MG63 (cell line): ENCODE results near the gene COL11A2. TPM values are rescaled to one million over a fixed set of nuclear protein-coding genes. Genes with fewer than 3 reads are reported as not detected.
"Not testable (repeated sequence)": the region's sequence is repeated elsewhere in the genome, so short reads cannot be mapped to it uniquely, and the experiment has no call there.

Experiments used
- DNase-seq: peaks from one replicate; pipeline ENCODE4 v3.0.0-alpha.2; 2020
- H3K27me3 ChIP-seq: fragments of 250-450 bp; sonication (Bioruptor Pico); 2 replicates; pipeline ENCODE4 v1.5.1; 2020; ENCODE audit warnings: mild to moderate bottlenecking, moderate library complexity
- H3K36me3 ChIP-seq: fragments of 250-450 bp; sonication (Bioruptor Pico); 2 replicates; pipeline ENCODE4 v1.5.1; 2020; ENCODE audit warnings: mild to moderate bottlenecking, moderate library complexity
- H3K4me3 ChIP-seq: fragments of 250-450 bp; sonication (Bioruptor Pico); 2 replicates; pipeline ENCODE4 v1.5.1; 2020; ENCODE audit warnings: mild to moderate bottlenecking, moderate library complexity
- H3K9me3 ChIP-seq: fragments of 250-450 bp; sonication (Bioruptor Pico); 2 replicates; pipeline ENCODE4 v1.5.1; 2020; ENCODE audit warnings: mild to moderate bottlenecking, moderate library complexity
- total RNA-seq: library from RNA; depleted of rRNA; stranded (reverse); fragments of >200 nt; shearing (Covaris generic); gene quantifications from 2 replicates; pipeline ENCODE4 v1.2.3, GENCODE V29; 2014; ENCODE audit warnings: low replicate concordance; rRNA removed

COL11A2 gene
- total RNA-seq: 0.99 and 2.6 TPM in 2 replicates

- Histone ChIP-seq H3K36me3 (peaks cover 37% of the 10 kb centered on the region), H3K27me3 (no peaks in the 10 kb centered on the region), H3K4me3 (no peak within 1 kb of the TSS), H3K9me3 (no peaks in the 10 kb centered on the region)
- DNase-seq: no peak
Measured at GRCh38 chr6:33192105-33192646, at the start of gene COL11A2. Gene COL11A2 (minus strand): TSS chr6:33192467. CDS start chr6:33192240, 227 bp downstream.

DNA sequence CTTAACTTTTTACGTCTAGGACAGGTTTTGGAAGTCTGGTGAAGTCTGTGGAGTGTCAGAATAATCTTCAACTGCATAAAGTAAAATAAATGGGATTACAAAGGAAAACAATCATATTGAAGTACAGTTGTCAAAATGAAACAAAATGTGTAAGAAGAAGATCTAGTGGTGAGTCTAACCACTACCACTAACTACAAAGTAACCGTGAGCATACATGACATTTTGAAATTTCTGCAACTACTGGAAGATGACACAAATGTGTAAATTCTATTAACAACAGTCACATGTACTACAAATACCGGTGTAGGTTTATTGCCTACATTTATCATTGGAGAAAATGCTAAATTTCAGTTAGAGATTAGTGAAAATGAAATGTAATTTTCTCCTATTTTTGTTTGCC lies 49.7 kb upstream of the COL11A2 start:
- Histone ChIP-seq H3K36me3 (no peaks in the 10 kb centered on the region), H3K9me3 (no peaks in the 10 kb centered on the region)

GRCh38 chr6:33237741-33238140 lies 45.5 kb upstream of the COL11A2 start:
- H3K27me3 ChIP-seq: peaks cover 21% of the 10 kb centered on the region
- H3K9me3 ChIP-seq: no peaks in the 10 kb centered on the region
- DNase-seq: no peak
- H3K4me3 ChIP-seq: no peak overlapping the region
- no peaks in the 10 kb centered on the region for H3K36me3 ChIP-seq

More for the DNA sequence above, 49.7 kb upstream of the COL11A2 start:
- Histone ChIP-seq H3K27me3 (peaks cover 15% of the 10 kb centered on the region), H3K4me3 (no peak overlapping the region)
- no peak for DNase-seq

GRCh38 chr6:33236852-33237251 lies 44.6 kb upstream of the COL11A2 start:
- no peak for DNase-seq
- H3K36me3 ChIP-seq: no peaks in the 10 kb centered on the region
- no peak overlapping the region for H3K4me3 ChIP-seq
- no peaks in the 10 kb centered on the region for H3K9me3 ChIP-seq
- peaks cover 18% of the 10 kb centered on the region for H3K27me3 ChIP-seq

DNA sequence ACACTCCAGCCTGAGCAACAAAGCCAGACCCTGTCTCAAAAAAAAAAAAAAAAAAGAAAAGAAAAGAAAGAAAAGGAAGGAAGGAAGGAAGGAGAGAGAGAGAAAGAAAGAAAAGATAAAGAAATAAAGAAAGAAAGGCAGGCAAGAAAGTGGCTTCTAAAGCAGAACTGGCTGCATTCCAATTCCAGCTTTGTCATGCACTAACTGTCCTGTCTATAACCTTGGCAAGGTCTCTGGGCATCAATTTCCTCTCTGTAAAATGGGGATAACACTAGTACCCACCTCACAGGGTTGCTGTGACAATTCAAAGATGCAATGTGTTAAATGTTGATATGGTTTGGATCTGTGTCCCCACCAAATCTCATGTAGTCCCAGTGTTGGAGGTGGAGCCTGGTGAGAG lies 44.1 kb upstream of the COL11A2 start:
- no peak for DNase-seq
- Histone ChIP-seq H3K36me3 (no peaks in the 10 kb centered on the region), H3K9me3 (no peaks in the 10 kb centered on the region), H3K27me3 (peaks cover 18% of the 10 kb centered on the region), H3K4me3 (no peak overlapping the region)

DNA sequence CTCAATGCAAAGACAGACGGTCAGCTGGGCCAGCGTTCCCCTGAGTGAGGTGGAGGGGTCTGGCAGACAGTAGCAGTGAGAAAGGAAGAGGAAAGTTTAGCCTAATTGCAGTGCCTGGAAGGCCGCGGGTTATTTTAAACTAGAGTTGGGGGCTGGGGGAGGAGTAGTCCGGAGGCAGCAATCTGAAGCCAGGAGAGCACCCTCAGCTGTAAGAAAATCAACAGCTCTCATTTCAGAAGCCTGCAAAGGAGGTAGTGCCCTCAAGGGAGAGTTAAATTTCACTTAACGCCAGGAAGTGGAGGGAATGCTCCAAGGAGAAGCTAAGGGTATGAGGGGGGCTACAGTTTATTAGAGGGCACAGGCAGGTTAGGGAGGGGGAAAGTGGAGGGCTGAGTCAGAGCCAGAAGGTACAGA lies 43.0 kb upstream of the COL11A2 start:
- Histone ChIP-seq H3K36me3 (no peaks in the 10 kb centered on the region), H3K9me3 (no peaks in the 10 kb centered on the region), H3K27me3 (peaks cover 18% of the 10 kb centered on the region), H3K4me3 (no peak overlapping the region)
- no peak for DNase-seq

- H3K9me3 ChIP-seq, H3K36me3 ChIP-seq, H3K4me3 ChIP-seq, DNase-seq: not testable (repeated sequence)
- H3K27me3 ChIP-seq: peaks cover 36% of the 10 kb centered on the region
Measured at GRCh38 chr6:33226503-33227120, 34.3 kb upstream of the COL11A2 start.

GRCh38 chr6:33217681-33218080 lies 25.4 kb upstream of the COL11A2 start:
- Histone ChIP-seq H3K4me3 (no peak overlapping the region), H3K36me3 (no peaks in the 10 kb centered on the region), H3K27me3 (peaks cover 24% of the 10 kb centered on the region), H3K9me3 (no peaks in the 10 kb centered on the region)
- no peak for DNase-seq

GRCh38 chr6:33217246-33217645 lies 25.0 kb upstream of the COL11A2 start:
- H3K9me3 ChIP-seq: no peaks in the 10 kb centered on the region
- DNase-seq: no peak
- no peak overlapping the region for H3K4me3 ChIP-seq
- H3K36me3 ChIP-seq: no peaks in the 10 kb centered on the region
- H3K27me3 ChIP-seq: peaks cover 21% of the 10 kb centered on the region

DNA sequence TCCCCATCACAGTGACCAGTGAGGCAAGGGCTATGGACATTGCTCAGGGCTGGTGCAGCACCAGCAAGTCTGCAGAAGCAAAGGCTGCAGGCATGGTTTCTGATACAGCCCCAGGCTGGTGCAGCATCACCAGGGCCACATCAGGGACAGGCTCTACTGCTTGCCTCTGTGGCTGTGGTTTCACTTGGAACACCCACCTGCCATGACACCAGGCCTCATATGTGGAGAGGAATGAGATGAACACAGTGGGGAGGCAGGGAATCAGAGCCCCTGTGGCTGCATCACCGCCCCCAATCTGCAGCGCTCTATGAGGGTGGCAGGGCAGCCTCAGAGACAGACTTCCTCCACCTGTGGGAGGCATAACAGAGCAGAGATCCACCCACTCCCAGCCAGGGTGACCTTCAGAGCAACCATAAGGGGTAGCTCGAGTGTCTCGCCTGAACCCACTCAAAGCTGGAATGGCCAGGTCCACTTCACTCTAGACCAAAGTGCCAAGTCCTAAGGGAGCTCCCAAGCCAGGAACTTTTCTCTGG lies 23.9 kb upstream of the COL11A2 start:
- Histone ChIP-seq H3K4me3 (no peak overlapping the region), H3K9me3 (no peaks in the 10 kb centered on the region), H3K27me3 (peaks cover 14% of the 10 kb centered on the region), H3K36me3 (no peaks in the 10 kb centered on the region)
- DNase-seq: no peak

GRCh38 chr6:33215271-33216116 lies 23.2 kb upstream of the COL11A2 start:
- peaks cover 5% of the 10 kb centered on the region for H3K36me3 ChIP-seq
- H3K4me3 ChIP-seq: no peak overlapping the region
- no peaks in the 10 kb centered on the region for H3K9me3 ChIP-seq
- no peak for DNase-seq
- peaks cover 8% of the 10 kb centered on the region for H3K27me3 ChIP-seq

GRCh38 chr6:33213989-33214335 lies 21.7 kb upstream of the COL11A2 start:
- peaks cover 21% of the 10 kb centered on the region for H3K36me3 ChIP-seq
- peaks cover 4% of the 10 kb centered on the region; the same call in 1 of the 2 replicates for H3K27me3 ChIP-seq
- no peak for DNase-seq
- H3K4me3 ChIP-seq: no peak overlapping the region; the same call in 1 of the 2 replicates
- no peaks in the 10 kb centered on the region for H3K9me3 ChIP-seq

- H3K36me3 ChIP-seq: peaks cover 23% of the 10 kb centered on the region
- peaks cover 2% of the 10 kb centered on the region; the same call in 1 of the 2 replicates for H3K27me3 ChIP-seq
- peak overlapping the region; percentile 41 for H3K4me3 ChIP-seq
- peak; percentile 64 for DNase-seq
- no peaks in the 10 kb centered on the region for H3K9me3 ChIP-seq
Measured at GRCh38 chr6:33213166-33213988, 21.1 kb upstream of the COL11A2 start.

GRCh38 chr6:33212857-33213165 lies 20.5 kb upstream of the COL11A2 start:
- Histone ChIP-seq H3K27me3 (peaks cover 2% of the 10 kb centered on the region; the same call in 1 of the 2 replicates), H3K4me3 (peak overlapping the region; percentile 41), H3K36me3 (peaks cover 27% of the 10 kb centered on the region), H3K9me3 (no peaks in the 10 kb centered on the region)
- DNase-seq: no peak

DNA sequence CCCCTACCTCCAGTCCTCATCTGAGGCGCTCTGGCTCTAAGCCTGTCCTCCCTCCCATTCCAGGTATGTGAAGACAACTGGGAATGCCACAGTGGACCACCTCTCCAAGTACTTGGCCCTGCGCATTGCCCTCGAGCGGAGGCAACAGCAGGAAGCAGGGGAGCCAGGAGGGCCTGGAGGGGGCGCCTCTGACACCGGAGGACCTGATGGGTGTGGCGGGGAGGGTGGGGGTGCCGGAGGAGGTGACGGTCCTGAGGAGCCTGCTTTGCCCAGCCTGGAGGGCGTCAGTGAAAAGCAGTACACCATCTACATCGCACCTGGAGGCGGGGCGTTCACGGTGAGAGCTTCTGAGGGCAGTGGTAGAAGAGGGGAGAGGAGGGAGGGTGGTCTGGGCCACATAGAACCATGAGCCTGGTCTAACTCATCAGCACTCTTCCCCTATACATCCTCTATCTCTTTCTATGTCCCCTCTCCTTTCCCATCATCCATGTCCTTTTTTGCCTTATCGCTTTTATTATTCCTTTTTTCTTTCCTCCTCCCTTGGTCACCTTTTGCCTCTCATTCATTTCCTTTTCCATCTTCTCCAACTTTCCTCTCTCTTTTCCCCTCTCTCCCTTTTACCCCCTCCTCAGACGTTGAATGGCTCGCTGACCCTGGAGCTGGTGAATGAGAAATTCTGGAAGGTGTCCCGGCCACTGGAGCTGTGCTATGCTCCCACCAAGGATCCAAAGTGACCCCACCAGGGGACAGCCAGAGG lies 19.6 kb upstream of the COL11A2 start:
- no peaks in the 10 kb centered on the region for H3K9me3 ChIP-seq
- H3K27me3 ChIP-seq: peaks cover 2% of the 10 kb centered on the region; the same call in 1 of the 2 replicates
- H3K4me3 ChIP-seq: no peak overlapping the region
- no peak for DNase-seq
- H3K36me3 ChIP-seq: peaks cover 27% of the 10 kb centered on the region

- no peak overlapping the region for H3K4me3 ChIP-seq
- peaks cover 27% of the 10 kb centered on the region for H3K36me3 ChIP-seq
- no peaks in the 10 kb centered on the region for H3K9me3 ChIP-seq
- DNase-seq: no peak
- peaks cover 2% of the 10 kb centered on the region; the same call in 1 of the 2 replicates for H3K27me3 ChIP-seq
Measured at GRCh38 chr6:33211136-33211535, 18.9 kb upstream of the COL11A2 start.
